AG04450 (cell line): ENCODE measurements around the gene ROMO1. TPM values are rescaled to one million over a fixed set of nuclear protein-coding genes. Genes with fewer than 3 reads are reported as not detected.
"Not testable (repeated sequence)": the region's sequence is repeated elsewhere in the genome, so short reads cannot be mapped to it uniquely, and the experiment has no call there.

Experiments
- CTCF ChIA-PET: fragments of 300-600, 350-600 bp; formaldehyde crosslinking; extraction: SDS; loops from one replicate; lab custom pipeline; 2022; ENCODE audit warnings: antibody characterized with exemption, inconsistent platforms; lab: Charles Lee
- POLR2A ChIA-PET: fragments of 350-600 bp; formaldehyde crosslinking; extraction: SDS; loops from one replicate; lab custom pipeline; 2021; ENCODE audit warnings: antibody characterized with exemption, inconsistent platforms; lab: Yijun Ruan, JAX
- DNase-seq: peaks from one replicate; pipeline ENCODE4 v3.0.0-alpha.2; 2011; ENCODE audit warnings: low read depth, low spot score
- H3K27ac ChIP-seq: one replicate; pipeline ENCODE4 v1.5.1; 2012; ENCODE audit warnings: low read depth, low read length, control low read depth
- H3K27me3 ChIP-seq: one replicate; pipeline ENCODE4 v1.6.0; 2012; ENCODE audit warnings: low read length; ENCODE audit not compliant: control insufficient read depth, insufficient read depth
- H3K4me3 ChIP-seq: 2 replicates; pipeline ENCODE4 v1.5.1; 2011; ENCODE audit warnings: mild to moderate bottlenecking, low read depth, low read length, control low read depth
- H3K9me3 ChIP-seq: 2 replicates; pipeline ENCODE4 v1.5.1; 2012; ENCODE audit warnings: low read length; ENCODE audit not compliant: control insufficient read depth, insufficient read depth
- CTCF ChIP-seq: IDR thresholded peaks from 2 replicates; pipeline ENCODE4 v1.5.1; 2011; ENCODE audit warnings: low read depth, low read length, control low read depth, inconsistent platforms
- polyA plus RNA-seq: library from polyadenylated mRNA; depleted of rRNA; stranded (reverse); fragments of >200 nt; gene quantifications from 2 replicates; pipeline ENCODE4 v1.2.3, GENCODE V29; 2011; rRNA removed

Gene ROMO1
- polyA plus RNA-seq, 1 experiment: 177 TPM

GRCh38 chr20:35743693-35744491 is 44.7 kb downstream of the ROMO1 start:
- Histone ChIP-seq H3K4me3 (no peak overlapping the region), H3K27ac (no peak overlapping the region), H3K27me3 (no peaks in the 10 kb centered on the region), H3K9me3 (peaks cover 4% of the 10 kb centered on the region; the same call in 1 of the 2 replicates)
- no peak for DNase-seq
- TF ChIP-seq CTCF: no peak
- ChIA-PET CTCF (interaction anchor here (0.8 to 1.1 kb wide), 2 partner anchors 9 to 210 kb away, joined by 3 to 6 read pairs; partner anchors contain the start of gene SCAND1), POLR2A (interaction anchor here (0.6 to 2.6 kb wide), 5 partner anchors 11 to 210 kb away, joined by 3 to 71 read pairs (median 4); partner anchors contain the start of gene SCAND1)

GRCh38 chr20:35744492-35744841 is 45.3 kb downstream of the ROMO1 start:
- not testable (repeated sequence) for DNase-seq, H3K27ac ChIP-seq, H3K9me3 ChIP-seq, H3K4me3 ChIP-seq, H3K27me3 ChIP-seq
- ChIA-PET CTCF (interaction anchor here (0.8 to 1.1 kb wide), 2 partner anchors 9 to 210 kb away, joined by 3 to 6 read pairs; partner anchors contain the start of gene SCAND1), POLR2A (interaction anchor here (0.7 to 1.3 kb wide), 3 partner anchors 10 to 210 kb away, joined by 3 to 4 read pairs (median 4); partner anchors contain the start of gene SCAND1)

Other genes starting within 250 kb of the ROMO1 start
- gene CEP250, start 243.8 kb upstream of the ROMO1 start, polyA plus RNA-seq: 16.8 and 21.3 TPM in 2 replicates
- not detected in 2 replicates for gene C20orf173, start 169.8 kb upstream of the ROMO1 start, polyA plus RNA-seq
- gene ERGIC3, start 157.3 kb upstream of the ROMO1 start, polyA plus RNA-seq: 484 and 516 TPM in 2 replicates
- gene SPAG4, start 83.6 kb upstream of the ROMO1 start, polyA plus RNA-seq: 1.8 and 3.6 TPM in 2 replicates
- 93.5 and 95.1 TPM in 2 replicates for gene CPNE1, start 34.5 kb upstream of the ROMO1 start, polyA plus RNA-seq
- gene RBM12, start 34.5 kb upstream of the ROMO1 start, polyA plus RNA-seq: 73.0 and 91.1 TPM in 2 replicates
- 43.8 and 44.4 TPM in 2 replicates for gene NFS1, start 53 bp upstream of the ROMO1 start, polyA plus RNA-seq
- 144 and 162 TPM in 2 replicates for gene RBM39, start 42.9 kb downstream of the ROMO1 start, polyA plus RNA-seq
- 25.8 and 30.6 TPM in 2 replicates for gene PHF20, start 72.6 kb downstream of the ROMO1 start, polyA plus RNA-seq